GM12878 (cell line): ENCODE results near the gene SLC35D2. TPM values are rescaled to one million over a fixed set of nuclear protein-coding genes. Genes with fewer than 3 reads are reported as not detected.

Experiments used
- ATAC-seq: fragments of 200-7000 bp; cut with Tn5 transposase; 3 replicates; pipeline ENCODE4 v1.9.1; 2020; ENCODE audit warnings: mild to moderate bottlenecking, moderate library complexity
- BruUV-seq: library from RNA; stranded (reverse); fragments of 400-500 nt; replicated peaks from 2 replicates; lab custom pipeline; 2021; lab: Mats Ljungman, UMichigan
- CTCF ChIA-PET: fragments of 300-600 bp; sonication (Branson Sonifier 250); formaldehyde crosslinking; extraction: SDS; loops from one replicate; lab custom pipeline; 2021; ENCODE audit warnings: inconsistent platforms; lab: Yijun Ruan, JAX
- POLR2A ChIA-PET: fragments of 350-600 bp; formaldehyde crosslinking; extraction: SDS; loops from one replicate; lab custom pipeline; 2021; ENCODE audit warnings: inconsistent platforms; lab: Charles Lee
- RAD21 ChIA-PET: fragments of 300-600 bp; sonication (Branson Sonifier 250); formaldehyde crosslinking; loops from one replicate; lab custom pipeline; 2023; ENCODE audit warnings: antibody characterized with exemption; ENCODE audit not compliant: unreplicated experiment; lab: Charles Lee
- SMC1A ChIA-PET: fragments of 300-600 bp; sonication (Branson Sonifier 250); formaldehyde crosslinking; loops from one replicate; lab custom pipeline; 2023; ENCODE audit not compliant: unreplicated experiment, uncharacterized antibody; lab: Charles Lee
- DNase-seq: peaks from one replicate; pipeline ENCODE4 v3.0.0-alpha.2; 2011; ENCODE audit warnings: low read depth, low spot score
- FAIRE-seq: peaks from 3 replicates; lab custom pipeline; 2011; peaks lifted over from hg19 to GRCh38; lab: Jason Lieb, UNC
- H2AFZ ChIP-seq: 2 replicates; pipeline ENCODE4 v1.6.0; 2011; ENCODE audit warnings: low read depth, low read length, control low read depth; ENCODE audit not compliant: control insufficient read depth
- H3K27ac ChIP-seq: 2 replicates; pipeline ENCODE4 v1.5.1; 2011; ENCODE audit warnings: control low read depth; ENCODE audit not compliant: control insufficient read depth, insufficient read depth
- H3K27me3 ChIP-seq, 2 experiments: replicated peaks in 1 of 2; 2 replicates each; pipeline versions ENCODE4 v1.6.0 to v1.6.1; 2011; ENCODE audit warnings: low read length in 1 of 2; ENCODE audit not compliant: control insufficient read depth in 2 of 2, insufficient read depth in 2 of 2
- H3K36me3 ChIP-seq, 2 experiments: 2 replicates each; pipeline ENCODE4 v1.5.1; 2011; ENCODE audit warnings: low read length in 1 of 2; ENCODE audit not compliant: control insufficient read depth in 2 of 2, insufficient read depth in 2 of 2
- H3K4me1 ChIP-seq: 2 replicates; pipeline ENCODE4 v1.6.1; 2011; ENCODE audit warnings: mild to moderate bottlenecking, low read length, moderate library complexity, mixed read lengths; ENCODE audit not compliant: control insufficient read depth, insufficient read depth
- H3K4me2 ChIP-seq: 2 replicates; pipeline ENCODE4 v1.6.0; 2011; ENCODE audit warnings: control low read depth; ENCODE audit not compliant: control insufficient read depth, insufficient read depth
- H3K4me3 ChIP-seq: fragments of 200-600 bp; sonication (generic); 2 replicates; pipeline ENCODE4 v1.5.1; 2016
- H3K79me2 ChIP-seq: 2 replicates; pipeline ENCODE4 v1.6.0; 2011; ENCODE audit warnings: low read length; ENCODE audit not compliant: control insufficient read depth, insufficient read depth
- H3K9ac ChIP-seq: 2 replicates; pipeline ENCODE4 v1.8.0; 2011; ENCODE audit warnings: low read length, control low read depth, mixed read lengths; ENCODE audit not compliant: control insufficient read depth, insufficient read depth
- H3K9me3 ChIP-seq: replicated peaks from 3 replicates; pipeline ENCODE4 v1.5.1; 2011; ENCODE audit warnings: mild to moderate bottlenecking, low read length; ENCODE audit not compliant: control insufficient read depth, insufficient read depth
- H4K20me1 ChIP-seq: 2 replicates; pipeline ENCODE4 v1.6.0; 2011; ENCODE audit not compliant: control insufficient read depth, insufficient read depth
- ASH2L ChIP-seq: fragments of 300-600, 200-600 bp; sonication (generic); IDR thresholded peaks from 2 replicates; pipeline ENCODE4 v1.6.1; 2017; ENCODE audit warnings: low read depth, mild to moderate bottlenecking, borderline replicate concordance
- CREB1 ChIP-seq: IDR thresholded peaks from 2 replicates; pipeline ENCODE4 v1.6.1; 2012; ENCODE audit warnings: low read depth, mild to moderate bottlenecking, inconsistent platforms
- EED ChIP-seq: sonication (generic); IDR thresholded peaks from 2 replicates; pipeline ENCODE4 v1.6.1; 2016; ENCODE audit warnings: antibody characterized with exemption, low read depth
- FOXK2 ChIP-seq: fragments of 450-650 bp; IDR thresholded peaks from 2 replicates; pipeline ENCODE4 v1.6.1; 2017; ENCODE audit warnings: mild to moderate bottlenecking, moderate library complexity
- GATAD2B ChIP-seq: fragments of 450-650 bp; conservative IDR thresholded peaks from 2 replicates; pipeline ENCODE4 v1.6.1; 2017; ENCODE audit warnings: low read depth, mild to moderate bottlenecking, moderate library complexity
- HDAC2 ChIP-seq: fragments of 200-600 bp; sonication (generic); IDR thresholded peaks from 2 replicates; pipeline ENCODE4 v1.6.1; 2017
- NFIC ChIP-seq: IDR thresholded peaks from 2 replicates; pipeline ENCODE4 v1.6.1; 2012; ENCODE audit warnings: low read depth, mild to moderate bottlenecking, inconsistent platforms, low read length, moderate library complexity
- NR2C2 ChIP-seq: IDR thresholded peaks from 2 replicates; pipeline ENCODE4 v1.6.1; 2011; ENCODE audit warnings: borderline replicate concordance, low read depth; ENCODE audit not compliant: control insufficient read depth, insufficient read length
- NR2F1 ChIP-seq: fragments of 450-650 bp; conservative IDR thresholded peaks from 2 replicates; pipeline ENCODE4 v1.6.1; 2017; ENCODE audit warnings: mild to moderate bottlenecking
- RAD21 ChIP-seq: IDR thresholded peaks from 2 replicates; pipeline ENCODE4 v1.6.1; 2011; ENCODE audit warnings: mild to moderate bottlenecking, low read depth, low read length, moderate library complexity; ENCODE audit not compliant: insufficient read depth
- RCOR1 ChIP-seq: conservative IDR thresholded peaks from 2 replicates; pipeline ENCODE4 v1.6.1; 2012; ENCODE audit warnings: low read depth, low read length, improper control_type of control experiment
- SP1 ChIP-seq: IDR thresholded peaks from one replicate; pipeline ENCODE4 v1.6.1; 2011; ENCODE audit warnings: low read depth, low read length
- SRF ChIP-seq, 2 experiments: IDR thresholded peaks; 2 replicates each; pipeline ENCODE4 v1.6.1; 2011; ENCODE audit warnings: low read depth in 2 of 2, low read length in 2 of 2, mild to moderate bottlenecking in 1 of 2, moderate library complexity in 1 of 2
- SUZ12 ChIP-seq: fragments of 200-600 bp; sonication (generic); IDR thresholded peaks from one replicate; pipeline ENCODE4 v1.6.1; 2018; ENCODE audit warnings: antibody characterized with exemption, mild to moderate bottlenecking; ENCODE audit not compliant: unreplicated experiment
- TBL1XR1 ChIP-seq: IDR thresholded peaks from 2 replicates; pipeline ENCODE4 v1.6.1; 2012; ENCODE audit warnings: low read depth, low read length, improper control_type of control experiment
- YY1 ChIP-seq: IDR thresholded peaks from 2 replicates; pipeline ENCODE4 v1.6.1; 2011; ENCODE audit warnings: low read depth, mild to moderate bottlenecking, low read length
- ZNF24 ChIP-seq: fragments of 450-650 bp; IDR thresholded peaks from 2 replicates; pipeline ENCODE4 v1.6.1; 2017; ENCODE audit warnings: antibody characterized with exemption, mild to moderate bottlenecking
- WGBS: methylation state at CpG from one replicate; pipeline ENCODE4 v1.1.6; 2016; ENCODE audit warnings: low lambda C conversion rate; ENCODE audit not compliant: insufficient replicate concordance, insufficient coverage; ENCODE audit errors: missing lambda C conversion rate; 5-methylcytosine and 5-hydroxymethylcytosine counted together
- in situ Hi-C: fragments of 300-500 bp; cut with MboI; formaldehyde crosslinking; loops from 9 replicates; pipeline ENCODE4 v1.14.3; 2018; ENCODE audit warnings: mixed read lengths
- intact Hi-C: fragments of 100-400 bp; cut with micrococcal nuclease; formaldehyde crosslinking; loops from one replicate; pipeline ENCODE4 v1.14.2; 2022; ENCODE audit not compliant: unreplicated experiment
- polyA plus RNA-seq, 11 experiments: library from polyadenylated mRNA; depleted of rRNA in 4 of 11; unstranded in 6 of 11; stranded (reverse) in 5 of 11; fragments of >200 nt; fragmentation: Nextera tagmentation in 4 of 11; fragmentation: Illumina TruSeq in 1 of 11; extraction: Ambion mirVana in 4 of 11; extraction: Trizol in 1 of 11; gene quantifications; 1 replicate in 1 of 11; 2 replicates in 10 of 11; pipeline versions ENCODE4 v1.2.1 to v1.2.3, GENCODE V29; 2011 to 2016; ENCODE audit warnings: inconsistent platforms in 2 of 11, missing spikeins in 2 of 11, low read depth in 1 of 11
- total RNA-seq, 4 experiments: library from RNA; depleted of rRNA in 3 of 4; stranded (reverse); fragments of >200 nt in 3 of 4; fragmentation: Illumina TruSeq in 1 of 4; extraction: Trizol in 1 of 4; gene quantifications; 2 replicates each; pipeline versions ENCODE4 v1.2.1 to v1.2.3, GENCODE V29; 2013 to 2021
- TF ChIP-seq, protein P1 (sequence below): fragments of 150-350 bp; IDR thresholded peaks from 2 replicates; pipeline ENCODE4 v1.6.1; 2016; ENCODE audit warnings: low read depth, low read length
- TF ChIP-seq, protein P2 (sequence below): fragments of 450-650 bp; IDR thresholded peaks from 2 replicates; pipeline ENCODE4 v1.6.1; 2018; ENCODE audit warnings: mild to moderate bottlenecking, low read depth, moderate library complexity; ENCODE audit not compliant: partially characterized antibody

SLC35D2 gene
- total and polyA plus RNA-seq, 10 of the 15 experiments (the other 5 are each of a cell fraction or from before 2014, with no cell fraction given) = 0.64 to 6.3 (median 3.5) TPM

DNA sequence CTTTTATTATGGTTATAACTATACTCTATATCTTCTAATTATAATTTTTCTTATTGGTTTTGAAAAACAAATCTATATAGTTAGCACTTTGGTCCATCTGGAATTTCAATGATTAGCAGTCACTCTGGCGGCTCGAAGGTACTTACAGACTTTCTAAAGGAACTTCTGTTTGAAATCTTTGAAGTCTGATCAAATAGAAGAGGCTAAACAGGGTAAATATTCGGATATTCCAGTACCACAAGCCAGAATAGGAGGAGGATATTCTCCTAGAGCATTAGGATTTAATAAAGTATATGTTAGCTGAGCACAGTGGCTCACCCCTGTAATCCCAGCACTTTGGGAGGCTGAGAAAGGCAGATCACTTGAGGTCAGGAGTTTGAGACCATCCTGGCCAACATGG is 42.8 kb downstream of the SLC35D2 start:
- no peak overlapping the region for H3K9ac ChIP-seq
- CTCF ChIA-PET = no interaction called here
- no peak overlapping the region for H3K4me3 ChIP-seq
- TF ChIP-seq, protein P1, sequence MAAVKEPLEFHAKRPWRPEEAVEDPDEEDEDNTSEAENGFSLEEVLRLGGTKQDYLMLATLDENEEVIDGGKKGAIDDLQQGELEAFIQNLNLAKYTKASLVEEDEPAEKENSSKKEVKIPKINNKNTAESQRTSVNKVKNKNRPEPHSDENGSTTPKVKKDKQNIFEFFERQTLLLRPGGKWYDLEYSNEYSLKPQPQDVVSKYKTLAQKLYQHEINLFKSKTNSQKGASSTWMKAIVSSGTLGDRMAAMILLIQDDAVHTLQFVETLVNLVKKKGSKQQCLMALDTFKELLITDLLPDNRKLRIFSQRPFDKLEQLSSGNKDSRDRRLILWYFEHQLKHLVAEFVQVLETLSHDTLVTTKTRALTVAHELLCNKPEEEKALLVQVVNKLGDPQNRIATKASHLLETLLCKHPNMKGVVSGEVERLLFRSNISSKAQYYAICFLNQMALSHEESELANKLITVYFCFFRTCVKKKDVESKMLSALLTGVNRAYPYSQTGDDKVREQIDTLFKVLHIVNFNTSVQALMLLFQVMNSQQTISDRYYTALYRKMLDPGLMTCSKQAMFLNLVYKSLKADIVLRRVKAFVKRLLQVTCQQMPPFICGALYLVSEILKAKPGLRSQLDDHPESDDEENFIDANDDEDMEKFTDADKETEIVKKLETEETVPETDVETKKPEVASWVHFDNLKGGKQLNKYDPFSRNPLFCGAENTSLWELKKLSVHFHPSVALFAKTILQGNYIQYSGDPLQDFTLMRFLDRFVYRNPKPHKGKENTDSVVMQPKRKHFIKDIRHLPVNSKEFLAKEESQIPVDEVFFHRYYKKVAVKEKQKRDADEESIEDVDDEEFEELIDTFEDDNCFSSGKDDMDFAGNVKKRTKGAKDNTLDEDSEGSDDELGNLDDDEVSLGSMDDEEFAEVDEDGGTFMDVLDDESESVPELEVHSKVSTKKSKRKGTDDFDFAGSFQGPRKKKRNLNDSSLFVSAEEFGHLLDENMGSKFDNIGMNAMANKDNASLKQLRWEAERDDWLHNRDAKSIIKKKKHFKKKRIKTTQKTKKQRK = no peak
- TF ChIP-seq HDAC2 = no peak
- no peak for TF ChIP-seq ZNF24
- no peak for TF ChIP-seq RAD21
- TF ChIP-seq SRF (IDR thresholded peaks at IDR 0.05; ENCODE audit: low read depth in 2 of 2, low read length in 2 of 2) = no peak
- no peak for TF ChIP-seq YY1
- no peak for TF ChIP-seq NFIC
- no peak for TF ChIP-seq ASH2L
- TF ChIP-seq SP1 = no peak
- TF ChIP-seq TBL1XR1 = no peak
- no peak for TF ChIP-seq GATAD2B
- no peak for TF ChIP-seq SUZ12
- TF ChIP-seq RCOR1 = no peak
- TF ChIP-seq EED = no peak
- no peak for TF ChIP-seq FOXK2
- no peak for TF ChIP-seq NR2C2
- TF ChIP-seq NR2F1 = no peak
- no peak for TF ChIP-seq CREB1
- TF ChIP-seq, protein P2, sequence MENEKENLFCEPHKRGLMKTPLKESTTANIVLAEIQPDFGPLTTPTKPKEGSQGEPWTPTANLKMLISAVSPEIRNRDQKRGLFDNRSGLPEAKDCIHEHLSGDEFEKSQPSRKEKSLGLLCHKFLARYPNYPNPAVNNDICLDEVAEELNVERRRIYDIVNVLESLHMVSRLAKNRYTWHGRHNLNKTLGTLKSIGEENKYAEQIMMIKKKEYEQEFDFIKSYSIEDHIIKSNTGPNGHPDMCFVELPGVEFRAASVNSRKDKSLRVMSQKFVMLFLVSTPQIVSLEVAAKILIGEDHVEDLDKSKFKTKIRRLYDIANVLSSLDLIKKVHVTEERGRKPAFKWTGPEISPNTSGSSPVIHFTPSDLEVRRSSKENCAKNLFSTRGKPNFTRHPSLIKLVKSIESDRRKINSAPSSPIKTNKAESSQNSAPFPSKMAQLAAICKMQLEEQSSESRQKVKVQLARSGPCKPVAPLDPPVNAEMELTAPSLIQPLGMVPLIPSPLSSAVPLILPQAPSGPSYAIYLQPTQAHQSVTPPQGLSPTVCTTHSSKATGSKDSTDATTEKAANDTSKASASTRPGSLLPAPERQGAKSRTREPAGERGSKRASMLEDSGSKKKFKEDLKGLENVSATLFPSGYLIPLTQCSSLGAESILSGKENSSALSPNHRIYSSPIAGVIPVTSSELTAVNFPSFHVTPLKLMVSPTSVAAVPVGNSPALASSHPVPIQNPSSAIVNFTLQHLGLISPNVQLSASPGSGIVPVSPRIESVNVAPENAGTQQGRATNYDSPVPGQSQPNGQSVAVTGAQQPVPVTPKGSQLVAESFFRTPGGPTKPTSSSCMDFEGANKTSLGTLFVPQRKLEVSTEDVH = no peak
- TF ChIP-seq, all 136 proteins: peak for 0
- no peaks in the 10 kb centered on the region for H4K20me1 ChIP-seq
- FAIRE-seq (no peak), DNase-seq (no peak), ATAC-seq (no peak)
- BruUV-seq = no TSS peak
- ChIA-PET POLR2A (no interaction called here), SMC1A (no interaction called here), RAD21 (no interaction called here)
- intact Hi-C loops (no loop called here), in situ Hi-C loops (no loop called here)
- H3K9me3 ChIP-seq = no peaks in the 10 kb centered on the region
- H2AFZ ChIP-seq = no peak overlapping the region
- H3K4me2 ChIP-seq = no peak overlapping the region
- H3K27me3 ChIP-seq = no peaks in the 10 kb centered on the region
- WGBS = 44% methylated on average over 3 of the region's 3 CpGs
- H3K27ac ChIP-seq = no peak overlapping the region
- no peaks in the 10 kb centered on the region for H3K36me3 ChIP-seq
- H3K79me2 ChIP-seq = no peaks in the 10 kb centered on the region
- H3K4me1 ChIP-seq = no peaks in the 10 kb centered on the region
